Stimulated activated CD4-positive, alpha-beta T cell treated with anti-CD3 and anti-CD28 coated beads, Interleukin-2, amount 100 ng/mL, for 48 hours (primary cell): ENCODE measurements around the gene TRAF2.

ENCODE experiments used
- DNase-seq, 2 donors: peaks; one replicate each; pipeline ENCODE4 v3.0.0-alpha.2; 2020

The TRAF2 gene

DNA sequence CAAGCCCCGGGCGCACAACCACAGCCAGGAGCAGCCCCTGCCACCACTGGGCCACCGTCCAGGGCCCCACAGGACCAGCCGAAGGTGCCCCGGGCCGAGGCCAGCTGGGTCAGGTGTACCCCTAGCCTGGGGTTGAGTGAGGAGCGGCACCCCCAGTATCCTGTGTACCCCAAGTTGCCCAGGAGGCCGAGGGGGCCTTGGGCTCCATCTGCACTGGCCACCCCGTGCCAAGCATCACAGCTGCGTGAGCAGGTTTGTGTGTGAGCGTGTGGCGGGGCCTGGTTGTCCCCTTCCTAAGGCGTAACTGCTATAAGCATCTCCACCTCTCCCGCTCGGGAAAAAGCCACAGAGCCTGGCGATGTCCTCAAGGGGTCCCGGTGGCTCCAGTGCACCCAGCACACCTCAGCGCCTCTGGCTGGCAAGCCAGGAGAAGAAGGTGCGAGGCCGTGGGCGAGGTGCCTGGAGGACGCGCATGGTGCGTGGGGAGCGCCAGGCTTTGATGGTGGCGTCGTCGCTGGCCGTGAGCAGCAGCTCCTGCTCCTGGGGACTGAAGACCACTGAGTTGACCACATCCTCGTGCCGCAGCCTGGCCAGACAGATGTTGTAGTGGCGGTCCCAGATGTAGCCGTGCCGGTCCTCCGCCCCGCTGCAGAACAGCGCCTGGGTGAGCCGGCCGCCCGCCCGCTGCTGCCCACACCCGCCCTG is 54.4 kb downstream of the TRAF2 start:
- DNase-seq = no peak

GRCh38 chr9:136941231-136942111 is 55.2 kb downstream of the TRAF2 start:
- no peak for DNase-seq

- no peak for DNase-seq
Measured at GRCh38 chr9:136942112-136942880, 56.0 kb downstream of the TRAF2 start.

DNA sequence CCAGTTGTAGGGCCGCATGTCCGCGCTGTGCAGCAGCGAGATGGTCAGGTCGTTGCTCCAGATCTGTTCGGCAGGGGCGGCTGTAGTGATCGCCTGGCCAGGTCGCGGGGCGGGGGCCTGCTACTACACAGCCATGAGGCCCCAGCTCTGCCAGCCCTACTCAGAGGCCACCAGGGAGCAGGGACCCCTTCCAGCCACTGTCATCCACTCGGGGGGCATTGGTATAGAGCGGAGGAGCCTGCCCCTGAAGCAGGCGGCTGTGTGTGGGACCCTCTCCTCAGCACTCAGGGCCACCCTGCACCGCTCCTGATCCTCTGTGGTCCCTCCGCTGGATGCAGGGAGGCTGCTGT is 56.5 kb downstream of the TRAF2 start:
- DNase-seq = no peak

GRCh38 chr9:136943291-136944211 is 57.2 kb downstream of the TRAF2 start:
- peak in 1 of 2 donors; percentile 43 for DNase-seq

GRCh38 chr9:136944212-136944518 is 57.8 kb downstream of the TRAF2 start:
- DNase-seq = no peak

DNA sequence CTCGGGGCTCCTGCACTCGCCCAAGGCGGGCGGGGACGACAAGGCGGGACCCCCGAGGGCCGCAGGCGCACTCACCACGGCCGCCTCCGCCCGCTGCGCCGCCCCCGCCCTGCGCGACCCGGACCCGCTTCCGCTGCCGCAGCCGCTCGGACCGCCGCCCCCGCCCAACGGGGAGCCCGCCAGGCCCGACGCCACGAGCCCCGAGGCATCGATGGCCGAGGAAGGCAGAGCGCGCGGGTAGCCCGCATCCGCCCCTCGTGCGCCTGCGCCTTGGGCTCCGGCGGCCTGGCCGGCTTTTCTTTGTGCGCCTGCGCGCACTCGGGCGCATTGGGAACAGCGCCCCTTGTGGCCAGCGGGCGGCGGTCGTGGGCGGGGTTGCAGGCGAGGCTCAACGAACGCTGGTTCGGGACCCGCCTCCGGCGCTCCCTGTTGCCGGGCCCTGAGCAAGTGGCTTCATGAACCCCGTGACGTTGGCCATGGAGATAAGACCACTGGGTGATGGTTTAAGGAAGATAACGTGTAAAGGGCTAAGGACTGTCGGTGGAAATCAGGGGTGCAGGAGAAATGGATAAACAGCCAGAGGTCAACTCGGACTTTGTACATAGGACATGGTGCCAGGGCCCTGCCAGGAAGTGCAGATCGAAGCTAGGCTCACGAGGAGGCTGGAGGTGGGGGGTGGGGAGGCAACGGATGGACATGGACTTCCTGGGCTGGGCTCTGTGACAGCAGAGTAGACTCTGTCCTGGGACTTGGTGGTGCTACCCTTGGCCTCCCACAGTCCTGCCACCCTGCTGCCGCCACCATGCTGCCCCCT is 58.4 kb downstream of the TRAF2 start, which contains the start of the genes C8G and FBXW5:
TSS of gene C8G (plus strand) at position 725 of the 814 bp plus-strand sequence. CDS start at position 803, 78 bp downstream.
TSS of gene FBXW5 (minus strand) at position 220 of the 814 bp plus-strand sequence. CDS start 655 bp downstream, outside the sequence.
- DNase-seq = peak; percentile 95 to 98

DNA sequence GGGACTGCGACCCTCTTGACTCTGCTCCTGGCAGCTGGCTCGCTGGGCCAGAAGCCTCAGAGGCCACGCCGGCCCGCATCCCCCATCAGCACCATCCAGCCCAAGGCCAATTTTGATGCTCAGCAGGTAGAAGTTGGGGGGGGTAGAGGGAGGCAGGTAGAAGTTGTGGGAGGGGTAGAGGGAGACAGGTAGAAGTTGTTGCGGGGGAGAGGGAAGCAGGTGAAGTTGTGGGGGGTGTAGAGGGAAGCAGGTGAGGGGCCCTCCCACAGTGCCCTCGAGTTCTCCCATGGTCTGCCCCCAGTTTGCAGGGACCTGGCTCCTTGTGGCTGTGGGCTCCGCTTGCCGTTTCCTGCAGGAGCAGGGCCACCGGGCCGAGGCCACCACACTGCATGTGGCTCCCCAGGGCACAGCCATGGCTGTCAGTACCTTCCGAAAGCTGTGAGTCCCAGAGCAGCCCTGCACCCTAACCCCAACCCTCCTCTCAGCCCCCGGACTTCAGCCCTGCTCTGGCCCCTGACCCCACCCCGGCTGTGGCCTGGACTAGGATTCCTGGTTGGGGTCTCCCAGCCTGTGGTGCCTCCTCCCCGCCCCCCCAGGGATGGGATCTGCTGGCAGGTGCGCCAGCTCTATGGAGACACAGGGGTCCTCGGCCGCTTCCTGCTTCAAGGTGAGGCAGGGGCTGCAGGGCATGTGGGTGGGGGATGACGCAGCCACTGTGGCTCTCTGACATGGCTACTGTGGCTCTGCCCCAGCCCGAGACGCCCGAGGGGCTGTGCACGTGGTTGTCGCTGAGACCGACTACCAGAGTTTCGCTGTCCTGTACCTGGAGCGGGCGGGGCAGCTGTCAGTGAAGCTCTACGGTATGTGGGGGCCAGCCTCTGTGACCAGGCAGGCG is 59.3 kb downstream of the TRAF2 start:
- DNase-seq = no peak

GRCh38 chr9:136946228-136947027 is 60.1 kb downstream of the TRAF2 start:
- DNase-seq = no peak

- no peak for DNase-seq
Measured at GRCh38 chr9:136947028-136947891, 60.9 kb downstream of the TRAF2 start.

- no peak for DNase-seq
Measured at GRCh38 chr9:136947955-136948510, 61.7 kb downstream of the TRAF2 start.

DNA sequence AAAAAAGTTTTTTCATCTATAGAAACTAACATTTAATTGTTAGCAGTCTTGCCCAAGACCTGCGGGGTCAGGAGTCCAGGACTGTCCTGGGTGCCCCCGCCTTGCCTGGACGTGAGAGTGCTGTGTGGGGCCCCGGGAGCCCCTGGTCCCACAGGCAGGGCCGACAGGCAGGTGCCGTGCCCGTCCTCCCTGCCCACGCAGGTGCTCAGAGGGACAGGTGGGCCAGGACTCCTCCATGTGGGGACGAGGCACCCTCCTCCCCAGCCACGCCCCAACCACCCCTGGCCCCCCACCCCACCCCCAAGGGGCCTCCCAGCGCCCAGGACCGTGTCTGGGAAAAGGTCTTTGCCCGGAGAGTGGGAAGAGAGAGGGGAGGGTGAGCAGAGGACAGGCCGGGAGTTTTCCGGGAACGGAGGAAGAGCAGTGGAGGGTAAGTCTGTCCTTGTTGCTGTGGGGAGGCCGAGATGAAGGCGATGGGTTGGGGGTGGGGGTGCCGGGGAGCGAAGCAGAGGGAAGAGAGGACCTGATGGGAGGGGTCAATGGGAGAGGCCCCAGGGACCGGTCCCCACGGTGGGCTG is 63.0 kb downstream of the TRAF2 start:
- DNase-seq = peak in 1 of 2 donors; percentile 13

DNA sequence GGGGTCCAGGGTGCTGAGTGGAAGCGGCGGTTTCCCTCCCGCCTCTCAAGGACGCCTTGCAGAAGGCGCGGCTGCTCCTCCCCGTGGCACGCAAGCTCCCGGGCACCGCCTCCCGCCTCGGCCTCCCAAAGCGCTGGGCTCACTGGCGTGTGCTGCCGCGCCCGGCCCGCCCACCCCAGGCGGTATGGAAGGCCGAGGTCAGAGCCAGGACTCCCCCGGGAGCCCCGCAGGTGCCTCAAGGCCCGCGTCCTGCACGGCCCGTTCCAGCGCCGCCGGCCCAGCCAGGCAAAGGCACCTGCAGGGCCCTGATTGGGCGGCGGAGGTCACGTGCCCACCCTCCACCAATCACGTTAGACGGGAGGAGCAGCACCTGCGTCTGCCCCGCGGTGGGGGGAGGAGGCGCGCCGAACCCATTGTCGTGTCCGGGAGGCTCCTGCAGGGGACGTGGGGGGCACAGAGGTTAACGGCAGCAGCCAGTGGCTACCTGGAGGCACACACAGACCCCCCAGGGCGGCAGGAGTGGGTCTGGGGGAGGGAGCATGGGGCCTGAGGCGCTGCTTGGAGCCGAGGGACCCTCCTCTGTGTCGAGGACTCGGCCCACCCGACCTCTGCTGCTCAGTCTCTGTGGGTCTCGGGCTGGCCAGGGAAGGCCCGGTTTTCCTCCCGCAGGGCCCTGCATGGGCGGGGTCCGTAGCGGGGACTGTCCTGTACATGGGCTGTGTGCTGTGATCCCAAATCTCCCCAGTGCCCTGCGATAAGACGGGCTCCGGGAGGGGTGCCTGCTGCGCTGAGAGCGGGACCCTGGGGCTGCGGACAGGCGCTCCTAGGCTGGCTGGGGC is 63.7 kb downstream of the TRAF2 start:
- DNase-seq = peak; percentile 93 to 96

DNA sequence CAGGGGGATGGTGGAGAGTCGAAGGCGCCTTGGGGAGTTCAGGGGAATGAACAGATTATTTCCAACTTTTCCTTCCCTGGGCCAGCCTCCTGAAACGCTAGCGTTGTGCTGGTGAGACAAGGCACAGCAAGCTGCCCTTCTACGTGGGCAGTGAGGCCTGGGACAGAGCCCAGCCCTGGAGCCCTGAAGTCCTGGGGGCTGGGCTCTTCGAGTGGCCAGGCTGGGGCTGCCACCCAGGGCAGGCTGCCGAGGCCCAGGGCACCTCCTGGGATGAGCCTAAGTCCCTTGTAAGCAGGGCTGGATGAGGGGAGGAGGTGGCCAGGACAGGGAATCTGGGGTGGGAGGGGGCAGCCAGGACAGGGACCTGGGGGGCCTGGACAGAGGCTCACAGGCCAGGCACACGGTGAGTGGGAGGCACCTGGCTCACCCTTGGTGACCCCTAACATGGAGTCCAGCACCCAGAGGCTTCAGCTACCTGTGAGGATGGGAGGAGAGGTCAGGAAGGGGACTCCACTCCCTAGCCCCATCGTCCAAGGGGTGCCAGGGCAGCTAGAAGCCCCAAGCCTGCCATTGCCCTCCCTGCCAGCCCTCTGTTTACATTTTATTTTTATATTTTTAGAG is 64.5 kb downstream of the TRAF2 start:
- no peak for DNase-seq

GRCh38 chr9:136951541-136952320 is 65.4 kb downstream of the TRAF2 start, which contains the start of gene LCN12:
LCN12 (plus strand) TSS chr9:136952273; CDS start chr9:136952328, 55 bp downstream.
- DNase-seq = no peak
